PC-3 (cell line): ENCODE data around the gene PLA2G4B. TPM values are rescaled to one million over a fixed set of nuclear protein-coding genes. Genes with fewer than 3 reads are reported as not detected.

Source experiments
- ATAC-seq: fragments of 200-7000 bp; cut with Tn5 transposase; 2 replicates; pipeline ENCODE4 v1.9.1; 2020; ENCODE audit warnings: mild to moderate bottlenecking, moderate library complexity
- BruUV-seq: library from RNA; stranded (reverse); fragments of 400-500 nt; replicated peaks from 2 replicates; lab custom pipeline; 2021; lab: Mats Ljungman, UMichigan
- CTCF ChIA-PET: fragments of 300-600 bp; sonication (Branson Sonifier 250); formaldehyde crosslinking; loops from one replicate; lab custom pipeline; 2022; ENCODE audit warnings: antibody characterized with exemption; lab: Charles Lee
- POLR2A ChIA-PET: fragments of 300-600 bp; sonication (Branson Sonifier 250); formaldehyde crosslinking; loops from one replicate; lab custom pipeline; 2022; ENCODE audit warnings: antibody characterized with exemption; ENCODE audit not compliant: unreplicated experiment; lab: Charles Lee
- DNase-seq: peaks from one replicate; pipeline ENCODE4 v3.0.0-alpha.2; 2015
- H2AFZ ChIP-seq: fragments of 300-600 bp; sonication (generic); 2 replicates; pipeline ENCODE4 v1.6.0; 2016; ENCODE audit warnings: antibody characterized with exemption, low read length
- H3F3A ChIP-seq: fragments of 300-600 bp; sonication (generic); one replicate; pipeline ENCODE4 v1.6.0; 2017; ENCODE audit warnings: antibody characterized with exemption, low read length, control low read depth, mild to moderate bottlenecking; ENCODE audit not compliant: unreplicated experiment
- H3K27ac ChIP-seq: fragments of 300-600 bp; sonication (generic); 2 replicates; pipeline ENCODE4 v1.5.1; 2016; ENCODE audit warnings: mild to moderate bottlenecking, low read length
- H3K27me3 ChIP-seq: fragments of 300-600 bp; sonication (generic); 2 replicates; pipeline ENCODE4 v1.6.1; 2016; ENCODE audit warnings: low read length, mixed read lengths
- H3K36me3 ChIP-seq: fragments of 300-600 bp; sonication (generic); 2 replicates; pipeline ENCODE4 v1.6.1; 2016; ENCODE audit warnings: low read depth, mixed run types, low read length, mixed read lengths
- H3K4me1 ChIP-seq: fragments of 300-600 bp; sonication (generic); 2 replicates; pipeline ENCODE4 v1.5.1; 2016; ENCODE audit warnings: low read length; ENCODE audit not compliant: insufficient read depth
- H3K4me2 ChIP-seq: fragments of 300-600 bp; sonication (generic); 2 replicates; pipeline ENCODE4 v1.6.0; 2016; ENCODE audit warnings: low read length
- H3K4me3 ChIP-seq: fragments of 300-600 bp; sonication (generic); 2 replicates; pipeline ENCODE4 v1.5.1; 2016; ENCODE audit warnings: mild to moderate bottlenecking, low read length, mixed read lengths
- H3K79me2 ChIP-seq: fragments of 300-600 bp; sonication (generic); 2 replicates; pipeline ENCODE4 v1.6.1; 2017; ENCODE audit warnings: low read length, mixed read lengths
- H3K9ac ChIP-seq: fragments of 300-600 bp; sonication (generic); 2 replicates; pipeline ENCODE4 v1.6.0; 2016; ENCODE audit warnings: mild to moderate bottlenecking, low read length
- H3K9me2 ChIP-seq: fragments of 300-600 bp; sonication (generic); replicated peaks from 2 replicates; pipeline ENCODE4 v1.6.1; 2016; ENCODE audit warnings: mixed run types, low read length, mixed read lengths
- H3K9me3 ChIP-seq: fragments of 300-600 bp; sonication (generic); 2 replicates; pipeline ENCODE4 v1.6.1; 2016; ENCODE audit warnings: low read length, mixed read lengths
- H4K20me1 ChIP-seq: fragments of 300-600 bp; sonication (generic); 2 replicates; pipeline ENCODE4 v1.6.1; 2016; ENCODE audit warnings: low read length, mixed read lengths
- EZH2 ChIP-seq: fragments of 300-600 bp; sonication (generic); IDR thresholded peaks from one replicate; pipeline ENCODE4 v1.6.1; 2017; ENCODE audit warnings: antibody characterized with exemption, mild to moderate bottlenecking, low read length; ENCODE audit not compliant: unreplicated experiment
- EZH2phosphoT487 ChIP-seq: fragments of 300-600 bp; sonication (generic); IDR thresholded peaks from 2 replicates; pipeline ENCODE4 v1.6.1; 2018; ENCODE audit warnings: mild to moderate bottlenecking, antibody characterized with exemption, low read length, borderline replicate concordance
- intact Hi-C: fragments of 100-400 bp; cut with micrococcal nuclease; formaldehyde crosslinking; loops from 2 replicates; pipeline ENCODE4 v1.9.0; 2023
- microRNA-seq: library from miRNA; unstranded; fragments of <30 nt; microRNA quantifications from one replicate; pipeline ENCODE4 v1.1.0, GENCODE V29; 2020; ENCODE audit not compliant: unreplicated experiment
- total RNA-seq: library from RNA; depleted of rRNA; stranded (reverse); fragments of >200 nt; gene quantifications from 2 replicates; pipeline ENCODE4 v1.2.3, GENCODE V29; 2014; rRNA removed
- TF ChIP-seq, protein P1 (sequence below): fragments of 300-600 bp; sonication (generic); conservative IDR thresholded peaks from 2 replicates; pipeline ENCODE4 v1.5.1; 2017; ENCODE audit warnings: antibody characterized with exemption, low read depth, mild to moderate bottlenecking, low read length

PLA2G4B gene
- total RNA-seq, 1 experiment from 2014 or later: 12.2 TPM

DNA sequence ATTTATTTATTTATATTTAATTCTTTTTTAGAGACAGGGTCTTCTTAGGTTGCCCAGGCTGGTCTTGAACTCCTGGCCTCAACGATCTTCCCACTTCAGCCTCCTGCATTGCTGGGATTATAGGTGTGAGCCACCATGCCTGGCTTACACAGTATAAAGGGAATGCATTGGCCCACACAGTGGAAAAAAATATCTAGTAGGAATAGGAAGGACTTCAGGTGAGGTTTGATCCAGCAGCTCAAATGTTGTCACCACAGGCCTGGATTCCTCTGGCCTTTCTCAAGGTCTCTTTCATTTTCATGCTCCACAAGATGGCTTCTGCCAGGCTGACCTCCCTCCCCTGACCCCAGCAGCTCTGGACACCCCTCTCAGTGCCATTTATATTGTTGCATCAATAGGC lies 57.3 kb downstream of the PLA2G4B start:
- H2AFZ ChIP-seq: no peak overlapping the region
- intact Hi-C loops: loop anchor here (2.0 kb wide), 1 partner anchor 67 kb away; the partner anchor contains the start of gene JMJD7
- peaks cover 20% of the 10 kb centered on the region for H3K4me1 ChIP-seq
- DNase-seq (no peak), ATAC-seq (no peak)
- CTCF ChIA-PET: interaction anchor here (0.5 kb wide), 1 partner anchor 20 kb away, joined by 3 read pairs; no protein-coding TSS in a partner anchor
- H3K9me3 ChIP-seq: no peaks in the 10 kb centered on the region
- H3K36me3 ChIP-seq: peaks cover 12% of the 10 kb centered on the region
- H3F3A ChIP-seq: no peaks in the 10 kb centered on the region
- no peak overlapping the region for H3K9ac ChIP-seq
- TF ChIP-seq EZH2phosphoT487: no peak
- TF ChIP-seq, protein P1, sequence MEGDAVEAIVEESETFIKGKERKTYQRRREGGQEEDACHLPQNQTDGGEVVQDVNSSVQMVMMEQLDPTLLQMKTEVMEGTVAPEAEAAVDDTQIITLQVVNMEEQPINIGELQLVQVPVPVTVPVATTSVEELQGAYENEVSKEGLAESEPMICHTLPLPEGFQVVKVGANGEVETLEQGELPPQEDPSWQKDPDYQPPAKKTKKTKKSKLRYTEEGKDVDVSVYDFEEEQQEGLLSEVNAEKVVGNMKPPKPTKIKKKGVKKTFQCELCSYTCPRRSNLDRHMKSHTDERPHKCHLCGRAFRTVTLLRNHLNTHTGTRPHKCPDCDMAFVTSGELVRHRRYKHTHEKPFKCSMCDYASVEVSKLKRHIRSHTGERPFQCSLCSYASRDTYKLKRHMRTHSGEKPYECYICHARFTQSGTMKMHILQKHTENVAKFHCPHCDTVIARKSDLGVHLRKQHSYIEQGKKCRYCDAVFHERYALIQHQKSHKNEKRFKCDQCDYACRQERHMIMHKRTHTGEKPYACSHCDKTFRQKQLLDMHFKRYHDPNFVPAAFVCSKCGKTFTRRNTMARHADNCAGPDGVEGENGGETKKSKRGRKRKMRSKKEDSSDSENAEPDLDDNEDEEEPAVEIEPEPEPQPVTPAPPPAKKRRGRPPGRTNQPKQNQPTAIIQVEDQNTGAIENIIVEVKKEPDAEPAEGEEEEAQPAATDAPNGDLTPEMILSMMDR: no peak
- no peak for TF ChIP-seq EZH2
- H4K20me1 ChIP-seq: no peaks in the 10 kb centered on the region
- H3K27me3 ChIP-seq: no peaks in the 10 kb centered on the region
- POLR2A ChIA-PET: no interaction called here
- BruUV-seq: no TSS peak
- H3K4me2 ChIP-seq: no peak overlapping the region
- no peak overlapping the region for H3K4me3 ChIP-seq
- H3K9me2 ChIP-seq: no peaks in the 10 kb centered on the region
- no peaks in the 10 kb centered on the region for H3K79me2 ChIP-seq
- H3K27ac ChIP-seq: no peak overlapping the region

DNA sequence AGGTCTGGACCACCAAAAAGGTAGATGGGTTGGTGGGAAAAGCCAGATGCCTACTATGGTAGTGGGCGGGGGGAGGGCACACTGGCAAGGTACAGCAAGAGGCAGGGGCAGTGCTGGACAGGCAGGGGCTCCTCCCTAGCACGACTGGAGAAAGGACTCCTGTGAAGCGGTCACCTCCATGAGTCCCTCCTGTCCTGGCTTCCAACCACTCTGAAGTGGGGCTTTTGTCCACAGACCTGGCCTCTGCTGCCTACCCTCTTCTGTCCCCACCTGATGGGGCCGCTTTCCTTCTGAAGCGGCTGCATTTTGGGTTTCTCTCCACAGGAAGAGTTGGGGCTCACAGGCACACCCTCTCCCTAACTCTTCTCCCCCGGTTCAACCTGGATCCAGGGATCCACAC lies 57.9 kb downstream of the PLA2G4B start:
- ChIA-PET POLR2A (no interaction called here), CTCF (no interaction called here)
- Histone ChIP-seq H3K4me1 (peaks cover 20% of the 10 kb centered on the region), H4K20me1 (no peaks in the 10 kb centered on the region), H3K36me3 (peaks cover 18% of the 10 kb centered on the region), H3F3A (no peaks in the 10 kb centered on the region), H2AFZ (no peak overlapping the region), H3K27me3 (no peaks in the 10 kb centered on the region), H3K27ac (no peak overlapping the region), H3K9me3 (no peaks in the 10 kb centered on the region), H3K4me2 (no peak overlapping the region), H3K9ac (no peak overlapping the region), H3K4me3 (no peak overlapping the region), H3K79me2 (no peaks in the 10 kb centered on the region), H3K9me2 (no peaks in the 10 kb centered on the region)
- DNase-seq (no peak), ATAC-seq (no peak)
- intact Hi-C loops: no loop called here
- no peak for TF ChIP-seq EZH2phosphoT487
- no peak for TF ChIP-seq EZH2
- no TSS peak for BruUV-seq

DNA sequence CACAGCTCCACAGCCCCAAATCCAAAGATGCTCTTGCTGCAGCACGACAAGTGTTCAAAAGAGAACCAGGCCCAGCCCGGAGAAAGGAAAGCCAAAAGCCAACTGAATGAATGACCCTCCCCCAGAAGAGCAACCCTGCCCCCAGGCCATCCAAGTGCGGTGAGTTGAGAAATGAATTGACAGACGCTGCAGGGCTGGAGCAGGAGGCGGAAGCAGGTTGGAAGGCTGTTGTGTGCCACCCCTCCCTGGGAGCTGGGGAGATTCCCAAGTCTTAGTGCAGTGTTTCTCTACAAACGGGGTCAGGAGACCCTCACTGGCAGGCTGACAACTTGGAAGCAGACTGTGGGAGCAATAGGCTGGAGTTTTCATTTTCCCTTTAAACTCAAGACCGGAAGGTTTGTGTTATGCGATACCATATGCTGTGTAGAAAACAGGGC lies 58.7 kb downstream of the PLA2G4B start:
- H3K79me2 ChIP-seq: no peaks in the 10 kb centered on the region
- no peaks in the 10 kb centered on the region for H3K27me3 ChIP-seq
- ChIA-PET CTCF (no interaction called here), POLR2A (no interaction called here)
- DNase-seq: no peak
- H3K36me3 ChIP-seq: peaks cover 24% of the 10 kb centered on the region
- no peak for ATAC-seq
- H2AFZ ChIP-seq: no peak overlapping the region
- no peaks in the 10 kb centered on the region for H3K9me2 ChIP-seq
- no peak overlapping the region for H3K4me3 ChIP-seq
- no TSS peak for BruUV-seq
- no peak overlapping the region for H3K27ac ChIP-seq
- peaks cover 20% of the 10 kb centered on the region for H3K4me1 ChIP-seq
- H4K20me1 ChIP-seq: no peaks in the 10 kb centered on the region
- no peaks in the 10 kb centered on the region for H3F3A ChIP-seq
- TF ChIP-seq, protein P1: no peak
- TF ChIP-seq EZH2 (no peak), EZH2phosphoT487 (no peak)
- H3K4me2 ChIP-seq: no peak overlapping the region
- H3K9me3 ChIP-seq: no peaks in the 10 kb centered on the region
- H3K9ac ChIP-seq: no peak overlapping the region
- intact Hi-C loops: no loop called here

Small RNA genes lying within 50 kb of the gene (microRNA-seq; reads per million reads assigned to microRNA genes)
- gene MIR4310: not detected

Other genes starting within 250 kb of the PLA2G4B start
- 19.0 and 21.2 TPM in 2 replicates for gene MGA, start 178.4 kb upstream of the PLA2G4B start, total RNA-seq
- 23.8 and 29.1 TPM in 2 replicates for gene MAPKBP1, start 64.4 kb upstream of the PLA2G4B start, total RNA-seq
- 8.1 and 13.7 TPM in 2 replicates for gene JMJD7, start 10.8 kb upstream of the PLA2G4B start, total RNA-seq
- 0.84 and 0.98 TPM in 2 replicates for gene SPTBN5, start 55.2 kb downstream of the PLA2G4B start, total RNA-seq
- 57.8 and 66.9 TPM in 2 replicates for gene EHD4, start 133.7 kb downstream of the PLA2G4B start, total RNA-seq
- gene PLA2G4E, start 182.2 kb downstream of the PLA2G4B start, total RNA-seq: not detected in 2 replicates